ENCODE measurements around the gene ROR2. TPM values are rescaled to one million over a fixed set of nuclear protein-coding genes. Genes with fewer than 3 reads are reported as not detected.
"Not testable (repeated sequence)": the region's sequence is repeated elsewhere in the genome, so short reads cannot be mapped to it uniquely, and the experiment has no call there.

ROR2 gene
- total and polyA plus RNA-seq, 2 experiments from 2014 or later: 8.1 to 18.8 TPM

- TF ChIP-seq ZNF331 (CRISPR knock-in tag; IDR thresholded peaks at IDR 0.05; ENCODE audit: low read depth): no peak
- no peak for TF ChIP-seq CTCF (conservative IDR thresholded peaks at IDR 0.05; ENCODE audit: low read depth in 2 of 2)
Observed at GRCh38 chr9:91795598-91796241, 154.3 kb downstream of the ROR2 start (continued).

GRCh38 chr9:91793371-91793770 is 156.7 kb downstream of the ROR2 start:
- H3K36me3 ChIP-seq (ENCODE audit: insufficient read depth); H3K4me1 ChIP-seq (ENCODE audit: insufficient read depth); H3K9me2 ChIP-seq (ENCODE audit: insufficient read depth); H3K27ac Mint-ChIP-seq; H3K27me3 ChIP-seq (ENCODE audit: insufficient read depth); H2AFZ ChIP-seq; H3K4me3 Mint-ChIP-seq; H4K20me1 ChIP-seq (replicated peaks; ENCODE audit: insufficient read depth); H3K27ac ChIP-seq (ENCODE audit: low read depth); H3K36me3 Mint-ChIP-seq (ENCODE audit: low read depth); H3K79me2 ChIP-seq (replicated peaks; ENCODE audit: insufficient read depth); DNase-seq (ENCODE audit: low spot score); H3K4me1 Mint-ChIP-seq; H3K4me3 ChIP-seq; H3F3A ChIP-seq (replicated peaks; ENCODE audit: low read depth); H3K27me3 Mint-ChIP-seq (ENCODE audit: insufficient read depth, low read depth, poor library complexity); H3K4me2 ChIP-seq; ATAC-seq; H3K9me3 Mint-ChIP-seq: not testable (repeated sequence)

GRCh38 chr9:91790917-91791316 is 159.1 kb downstream of the ROR2 start:
- Mint-ChIP-seq H3K27me3 (ENCODE audit: insufficient read depth, low read depth, poor library complexity) (peaks cover 3% of the 10 kb centered on the region), H3K4me1 (no peaks in the 10 kb centered on the region), H3K4me3 (no peak overlapping the region), H3K9me3 (peaks cover 6% of the 10 kb centered on the region), H3K36me3 (ENCODE audit: low read depth) (no peaks in the 10 kb centered on the region), H3K27ac (no peak overlapping the region)
- no peaks in the 10 kb centered on the region for H3K79me2 ChIP-seq (replicated peaks; ENCODE audit: insufficient read depth)
- H3K4me3 ChIP-seq: no peak overlapping the region
- H3K9me2 ChIP-seq (ENCODE audit: insufficient read depth): no peaks in the 10 kb centered on the region
- no peak overlapping the region for H3K27ac ChIP-seq (ENCODE audit: low read depth)
- no peak for TF ChIP-seq CREB1 (CRISPR knock-in tag; IDR thresholded peaks at IDR 0.05; ENCODE audit: low read depth)
- TF ChIP-seq ZNF331 (CRISPR knock-in tag; IDR thresholded peaks at IDR 0.05; ENCODE audit: low read depth): no peak
- TF ChIP-seq EZH2phosphoT487 (IDR thresholded peaks at IDR 0.05; ENCODE audit: unreplicated experiment): no peak
- no peak for TF ChIP-seq EZH2 (IDR thresholded peaks at IDR 0.05; ENCODE audit: low read depth, unreplicated experiment)
- no peak for TF ChIP-seq ETS1 (IDR thresholded peaks at IDR 0.05)
- TF ChIP-seq REST (IDR thresholded peaks at IDR 0.05; ENCODE audit: unreplicated experiment): no peak
- TF ChIP-seq NANOG (IDR thresholded peaks at IDR 0.05; ENCODE audit: borderline replicate concordance): no peak
- ATAC-seq (no peak), DNase-seq (ENCODE audit: low spot score) (no peak)
- no peak overlapping the region for H2AFZ ChIP-seq
- 0 out of 2 replicates have a peak, but pooled peaks cover 7% of the 10 kb centered on the region for H3K4me1 ChIP-seq (ENCODE audit: insufficient read depth)
- H3K27me3 ChIP-seq (ENCODE audit: insufficient read depth): no peaks in the 10 kb centered on the region
- no peak overlapping the region for H3K4me2 ChIP-seq
- no peaks in the 10 kb centered on the region for H3F3A ChIP-seq (replicated peaks; ENCODE audit: low read depth)
- H4K20me1 ChIP-seq (replicated peaks; ENCODE audit: insufficient read depth): peaks cover 8% of the 10 kb centered on the region; the same call in 1 of the 2 replicates
- H3K36me3 ChIP-seq (ENCODE audit: insufficient read depth): no peaks in the 10 kb centered on the region

Data from GM23338 (cell line).